ENCODE results near the gene DLL4.

The DLL4 gene

DNA sequence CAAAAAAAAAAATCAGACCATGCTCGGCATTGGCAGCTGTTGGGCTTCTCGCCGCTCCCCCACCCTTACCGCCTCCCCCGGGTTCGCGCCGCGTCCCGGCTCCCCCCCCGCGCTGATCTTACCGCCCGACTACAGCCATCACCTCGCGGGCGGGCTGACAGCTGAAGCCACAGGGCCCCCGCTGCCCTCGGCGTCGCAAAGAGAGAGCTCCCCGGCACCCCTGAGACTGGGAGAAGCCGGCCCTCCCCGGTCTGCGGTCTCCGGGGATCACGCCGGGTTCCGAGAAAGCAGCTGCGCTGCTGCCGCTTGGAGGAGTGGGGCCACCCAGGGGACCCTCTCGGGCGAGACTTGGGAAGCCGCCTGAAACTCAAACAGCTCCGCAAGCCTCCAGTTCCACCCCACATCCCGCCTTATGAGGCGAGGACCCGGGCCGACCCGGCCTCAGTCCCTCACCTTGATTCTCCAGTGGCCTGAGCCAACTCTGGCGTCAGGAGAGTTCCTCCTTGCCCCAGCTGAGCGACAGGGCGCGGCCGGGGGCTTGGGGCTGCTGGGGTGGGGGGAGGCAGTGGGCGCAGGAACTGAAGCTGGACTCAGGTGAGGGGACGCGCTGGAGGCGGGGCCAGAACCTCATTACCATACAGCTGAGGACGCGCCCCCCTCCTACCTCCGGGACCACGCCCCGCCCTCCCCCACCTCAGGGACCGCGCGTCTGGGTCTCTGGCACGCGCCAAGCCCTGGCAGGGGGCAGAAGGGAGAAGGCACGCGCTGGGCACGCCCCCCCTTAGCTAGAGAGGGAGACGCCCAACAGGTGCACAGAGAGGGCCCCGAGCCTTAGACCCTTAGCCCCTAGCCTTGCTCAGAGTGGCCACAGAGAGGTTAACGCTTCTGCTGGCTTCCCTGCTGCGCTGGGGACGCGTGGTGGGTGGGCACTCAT is 1.0 kb upstream of the DLL4 start:
- DNase-seq: no peak

DNA sequence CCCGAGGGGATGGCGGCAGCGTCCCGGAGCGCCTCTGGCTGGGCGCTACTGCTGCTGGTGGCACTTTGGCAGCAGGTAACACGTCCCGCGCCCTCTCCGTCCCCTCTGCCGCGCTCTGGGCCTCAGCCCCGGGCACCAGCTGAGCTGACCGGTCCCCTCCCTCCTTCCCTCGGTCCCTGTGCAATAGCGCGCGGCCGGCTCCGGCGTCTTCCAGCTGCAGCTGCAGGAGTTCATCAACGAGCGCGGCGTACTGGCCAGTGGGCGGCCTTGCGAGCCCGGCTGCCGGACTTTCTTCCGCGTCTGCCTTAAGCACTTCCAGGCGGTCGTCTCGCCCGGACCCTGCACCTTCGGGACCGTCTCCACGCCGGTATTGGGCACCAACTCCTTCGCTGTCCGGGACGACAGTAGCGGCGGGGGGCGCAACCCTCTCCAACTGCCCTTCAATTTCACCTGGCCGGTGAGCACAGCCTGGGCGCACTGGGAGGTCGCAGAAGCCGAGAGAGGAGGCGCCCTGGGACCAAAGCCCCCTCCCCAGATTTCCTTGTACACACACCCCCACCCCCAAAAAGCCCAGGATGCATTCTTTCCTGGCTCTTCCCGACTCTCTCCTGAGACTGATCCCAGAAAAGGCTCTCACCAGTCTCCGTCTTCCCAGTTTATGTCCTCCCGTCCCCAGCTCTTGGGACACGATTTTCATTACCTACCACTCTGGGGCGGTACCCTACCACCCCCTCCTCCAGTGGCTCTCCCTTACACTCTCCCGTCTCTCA is 705 bp downstream of the DLL4 start:
- no peak for DNase-seq

DNA sequence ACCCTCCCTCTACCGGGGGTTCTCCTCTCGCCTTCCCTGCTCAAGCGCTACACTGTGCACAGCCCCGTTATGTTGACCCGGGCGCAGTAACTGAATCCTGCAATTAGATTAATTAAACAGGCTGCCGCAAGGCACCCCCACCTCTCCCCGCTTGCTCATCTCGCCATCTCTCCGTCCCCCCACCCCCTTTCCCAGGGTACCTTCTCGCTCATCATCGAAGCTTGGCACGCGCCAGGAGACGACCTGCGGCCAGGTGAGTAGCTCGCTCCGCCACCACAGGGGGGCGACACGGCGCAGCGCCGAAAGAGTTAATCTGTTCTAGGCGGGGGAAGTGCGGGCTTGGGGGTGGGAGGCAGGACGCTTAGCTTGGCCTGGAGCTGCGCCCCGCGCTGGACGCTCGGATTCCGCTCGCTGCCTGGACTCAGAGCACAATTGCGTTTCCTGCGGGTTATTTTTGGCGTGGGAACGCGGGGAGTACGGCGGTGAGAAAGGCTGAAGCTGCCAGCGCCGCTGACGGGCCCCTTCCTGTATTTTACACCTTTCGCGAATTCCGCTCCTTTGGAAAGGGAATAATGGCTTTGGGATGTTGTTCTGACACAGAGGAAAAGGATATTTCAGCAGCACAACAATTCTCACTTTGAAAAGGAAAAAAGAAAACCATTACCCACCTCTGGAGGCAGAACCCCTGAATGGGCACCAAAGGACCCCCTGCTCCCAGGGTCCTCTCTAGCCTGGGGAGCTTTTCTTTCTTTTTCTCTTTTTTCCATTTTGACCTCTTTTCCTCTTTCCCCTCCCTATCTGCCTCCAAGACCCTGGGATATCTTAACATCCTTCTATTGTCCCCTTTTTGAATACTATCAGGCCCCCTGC is 1.5 kb downstream of the DLL4 start:
- no peak for DNase-seq

DNA sequence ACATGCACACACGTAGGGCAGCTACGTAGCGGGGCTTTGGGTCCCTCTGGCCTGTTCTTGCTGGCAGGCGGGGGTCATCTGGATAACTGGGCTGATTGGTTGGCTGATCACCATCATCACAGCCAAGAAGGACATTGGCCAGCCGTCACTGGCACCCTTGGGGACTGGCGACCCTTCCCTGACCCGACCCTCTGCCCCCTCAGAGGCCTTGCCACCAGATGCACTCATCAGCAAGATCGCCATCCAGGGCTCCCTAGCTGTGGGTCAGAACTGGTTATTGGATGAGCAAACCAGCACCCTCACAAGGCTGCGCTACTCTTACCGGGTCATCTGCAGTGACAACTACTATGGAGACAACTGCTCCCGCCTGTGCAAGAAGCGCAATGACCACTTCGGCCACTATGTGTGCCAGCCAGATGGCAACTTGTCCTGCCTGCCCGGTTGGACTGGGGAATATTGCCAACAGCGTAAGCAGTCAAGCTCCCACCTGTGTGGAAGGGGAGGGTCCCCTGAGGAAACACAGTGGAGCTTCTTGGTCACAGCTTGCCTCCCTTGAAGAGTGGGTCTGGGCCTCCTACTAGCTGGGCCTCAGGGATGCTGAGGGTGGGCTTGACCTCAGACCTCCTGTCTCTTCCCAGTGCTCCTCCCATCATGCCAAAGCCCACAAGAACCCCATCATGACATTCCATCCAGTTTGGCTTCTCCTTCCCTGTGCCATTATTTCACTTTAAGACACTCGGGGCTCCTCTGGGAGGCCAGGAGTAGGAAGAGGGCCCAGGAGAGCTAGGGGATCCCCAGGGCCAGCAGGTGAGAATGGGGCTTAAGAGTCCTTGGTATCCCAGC is 2.4 kb downstream of the DLL4 start:
- no peak for DNase-seq

DNA sequence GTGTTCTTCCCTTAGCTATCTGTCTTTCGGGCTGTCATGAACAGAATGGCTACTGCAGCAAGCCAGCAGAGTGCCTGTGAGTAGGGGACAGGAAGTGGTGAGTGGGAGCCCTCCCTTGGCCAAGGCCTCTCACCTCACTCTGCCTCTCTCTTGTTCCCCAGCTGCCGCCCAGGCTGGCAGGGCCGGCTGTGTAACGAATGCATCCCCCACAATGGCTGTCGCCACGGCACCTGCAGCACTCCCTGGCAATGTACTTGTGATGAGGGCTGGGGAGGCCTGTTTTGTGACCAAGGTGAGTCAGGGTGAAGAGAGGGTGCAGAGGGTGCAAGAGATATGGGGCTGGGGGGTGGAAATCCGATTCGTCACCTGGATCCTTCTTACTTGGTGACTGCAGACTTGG is 3.0 kb downstream of the DLL4 start:
- no peak for DNase-seq

DNA sequence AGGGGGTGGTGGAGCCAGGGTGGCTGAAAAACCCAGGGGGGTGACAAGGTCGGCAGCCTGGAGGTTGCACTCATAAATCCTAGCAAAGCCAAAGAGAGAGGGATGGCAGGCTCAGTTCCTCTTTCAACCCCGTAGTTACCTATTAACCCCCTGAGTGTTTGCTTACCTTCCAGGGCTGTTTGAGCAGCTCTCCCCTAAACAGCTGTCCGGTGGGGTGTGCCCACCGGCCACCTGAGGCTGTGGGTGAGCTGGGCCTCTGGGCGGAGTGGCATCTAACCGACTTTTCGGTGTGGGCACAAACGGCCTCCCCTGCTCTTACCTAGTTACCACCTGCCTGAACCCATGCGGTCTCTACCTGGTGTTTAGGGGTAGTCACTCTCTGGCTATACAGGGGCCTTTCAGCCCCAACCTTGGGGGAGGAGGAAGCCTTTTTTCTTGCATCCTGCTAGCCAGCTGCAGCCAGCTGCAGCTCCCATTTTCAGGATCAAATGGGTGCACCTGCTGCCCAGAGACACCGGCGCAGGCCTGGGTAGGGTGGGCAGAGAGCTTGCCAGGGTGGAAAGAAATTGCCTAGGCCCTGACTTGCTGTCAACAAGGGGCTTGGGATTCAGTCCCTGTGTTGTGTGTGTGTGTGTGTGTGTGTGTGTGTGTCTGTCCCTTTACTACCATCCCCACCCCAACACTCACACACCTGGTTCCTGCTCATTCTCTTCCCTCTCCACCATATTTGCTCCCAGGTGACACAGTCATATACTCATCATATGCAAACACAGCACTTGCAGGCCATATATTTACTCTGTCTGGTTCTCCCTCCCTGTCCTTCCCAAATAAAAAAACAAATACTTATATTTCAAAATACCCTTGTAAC is 3.7 kb downstream of the DLL4 start:
- no peak for DNase-seq

DNA sequence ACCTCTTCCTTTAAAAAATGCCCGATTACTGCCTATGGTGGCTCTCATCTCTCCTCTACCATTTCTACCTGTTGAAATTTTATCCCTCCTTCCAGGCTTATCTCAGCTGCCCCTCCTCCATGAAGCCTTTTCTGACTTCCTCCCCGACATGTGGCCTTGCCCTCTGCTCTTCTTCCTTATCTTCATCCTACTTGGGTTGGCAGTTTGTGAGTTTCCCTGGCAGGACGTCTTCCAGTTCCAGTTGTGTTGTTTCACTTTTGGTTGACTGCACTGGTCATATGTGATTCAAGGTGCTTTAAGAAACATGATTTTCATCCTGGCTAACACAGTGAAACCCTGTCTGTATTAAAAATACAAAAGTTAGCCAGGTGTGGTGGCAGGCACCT is 4.4 kb downstream of the DLL4 start:
- no peak for DNase-seq

DNA sequence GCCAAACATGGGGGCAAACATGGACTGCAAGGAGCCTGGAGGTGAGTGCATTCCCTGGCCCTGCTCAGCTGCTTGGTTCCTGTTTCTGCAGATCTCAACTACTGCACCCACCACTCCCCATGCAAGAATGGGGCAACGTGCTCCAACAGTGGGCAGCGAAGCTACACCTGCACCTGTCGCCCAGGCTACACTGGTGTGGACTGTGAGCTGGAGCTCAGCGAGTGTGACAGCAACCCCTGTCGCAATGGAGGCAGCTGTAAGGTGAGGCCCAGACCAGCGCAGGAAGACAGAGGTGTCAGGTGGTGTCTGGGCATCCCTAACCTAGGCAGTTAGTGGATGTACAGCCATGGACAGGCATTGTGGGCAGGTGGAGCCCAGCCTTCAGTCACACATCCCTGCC is 5.3 kb downstream of the DLL4 start:
- no peak for DNase-seq

DNA sequence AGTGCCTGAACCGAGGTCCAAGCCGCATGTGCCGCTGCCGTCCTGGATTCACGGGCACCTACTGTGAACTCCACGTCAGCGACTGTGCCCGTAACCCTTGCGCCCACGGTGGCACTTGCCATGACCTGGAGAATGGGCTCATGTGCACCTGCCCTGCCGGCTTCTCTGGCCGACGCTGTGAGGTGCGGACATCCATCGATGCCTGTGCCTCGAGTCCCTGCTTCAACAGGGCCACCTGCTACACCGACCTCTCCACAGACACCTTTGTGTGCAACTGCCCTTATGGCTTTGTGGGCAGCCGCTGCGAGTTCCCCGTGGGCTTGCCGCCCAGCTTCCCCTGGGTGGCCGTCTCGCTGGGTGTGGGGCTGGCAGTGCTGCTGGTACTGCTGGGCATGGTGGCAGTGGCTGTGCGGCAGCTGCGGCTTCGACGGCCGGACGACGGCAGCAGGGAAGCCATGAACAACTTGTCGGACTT is 7.1 kb downstream of the DLL4 start:
- no peak for DNase-seq

DNA sequence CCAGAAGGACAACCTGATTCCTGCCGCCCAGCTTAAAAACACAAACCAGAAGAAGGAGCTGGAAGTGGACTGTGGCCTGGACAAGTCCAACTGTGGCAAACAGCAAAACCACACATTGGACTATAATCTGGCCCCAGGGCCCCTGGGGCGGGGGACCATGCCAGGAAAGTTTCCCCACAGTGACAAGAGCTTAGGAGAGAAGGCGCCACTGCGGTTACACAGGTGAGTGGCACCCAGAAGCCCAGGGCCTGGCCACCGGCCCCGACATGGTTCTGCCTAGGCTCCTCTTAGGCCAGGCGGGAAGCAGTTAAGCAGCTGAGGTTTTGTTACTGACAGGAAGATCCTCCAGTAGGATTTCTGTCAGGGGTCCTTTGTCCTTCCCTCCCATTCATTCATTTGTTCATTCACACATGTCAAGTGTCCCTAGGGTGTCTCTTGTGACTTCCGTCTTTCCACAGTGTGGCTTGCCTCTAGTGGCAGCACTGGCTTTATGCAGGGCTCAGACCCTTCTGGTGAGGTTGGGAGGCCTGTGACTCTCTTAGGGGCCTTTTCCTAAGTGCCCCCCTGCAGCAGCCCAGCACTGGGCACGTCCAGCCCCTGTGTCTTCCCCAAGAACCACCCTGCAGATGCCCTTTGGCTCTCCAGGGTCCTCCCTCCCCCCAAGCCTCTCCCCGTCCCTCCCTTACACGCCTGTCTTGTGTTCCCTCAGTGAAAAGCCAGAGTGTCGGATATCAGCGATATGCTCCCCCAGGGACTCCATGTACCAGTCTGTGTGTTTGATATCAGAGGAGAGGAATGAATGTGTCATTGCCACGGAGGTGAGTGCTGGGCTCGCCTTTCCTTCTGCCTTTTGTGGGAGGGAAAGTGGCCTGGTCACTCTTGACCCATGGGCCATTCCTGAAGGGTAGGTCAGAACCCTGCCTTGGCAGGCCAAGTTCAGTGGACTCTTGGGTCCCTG is 7.8 kb downstream of the DLL4 start:
- DNase-seq: no peak

DNA sequence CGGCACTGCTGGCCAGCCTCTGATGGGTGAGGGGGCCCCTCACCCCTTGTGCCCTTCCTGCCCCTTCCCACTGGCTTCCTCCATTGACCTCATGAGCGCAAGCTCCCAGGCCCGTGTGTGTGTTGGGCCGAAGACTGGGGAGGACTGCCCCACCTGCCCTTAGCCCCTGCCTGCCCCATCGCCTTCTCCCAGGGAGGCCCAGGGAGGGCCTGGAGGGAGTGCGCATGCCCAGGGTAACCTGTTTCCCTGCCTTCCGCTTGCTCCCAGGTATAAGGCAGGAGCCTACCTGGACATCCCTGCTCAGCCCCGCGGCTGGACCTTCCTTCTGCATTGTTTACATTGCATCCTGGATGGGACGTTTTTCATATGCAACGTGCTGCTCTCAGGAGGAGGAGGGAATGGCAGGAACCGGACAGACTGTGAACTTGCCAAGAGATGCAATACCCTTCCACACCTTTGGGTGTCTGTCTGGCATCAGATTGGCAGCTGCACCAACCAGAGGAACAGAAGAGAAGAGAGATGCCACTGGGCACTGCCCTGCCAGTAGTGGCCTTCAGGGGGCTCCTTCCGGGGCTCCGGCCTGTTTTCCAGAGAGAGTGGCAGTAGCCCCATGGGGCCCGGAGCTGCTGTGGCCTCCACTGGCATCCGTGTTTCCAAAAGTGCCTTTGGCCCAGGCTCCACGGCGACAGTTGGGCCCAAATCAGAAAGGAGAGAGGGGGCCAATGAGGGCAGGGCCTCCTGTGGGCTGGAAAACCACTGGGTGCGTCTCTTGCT is 8.8 kb downstream of the DLL4 start:
- DNase-seq: no peak

DNA sequence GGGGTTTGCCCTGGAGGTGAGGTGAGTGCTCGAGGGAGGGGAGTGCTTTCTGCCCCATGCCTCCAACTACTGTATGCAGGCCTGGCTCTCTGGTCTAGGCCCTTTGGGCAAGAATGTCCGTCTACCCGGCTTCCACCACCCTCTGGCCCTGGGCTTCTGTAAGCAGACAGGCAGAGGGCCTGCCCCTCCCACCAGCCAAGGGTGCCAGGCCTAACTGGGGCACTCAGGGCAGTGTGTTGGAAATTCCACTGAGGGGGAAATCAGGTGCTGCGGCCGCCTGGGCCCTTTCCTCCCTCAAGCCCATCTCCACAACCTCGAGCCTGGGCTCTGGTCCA is 9.4 kb downstream of the DLL4 start:
- no peak for DNase-seq

DNA sequence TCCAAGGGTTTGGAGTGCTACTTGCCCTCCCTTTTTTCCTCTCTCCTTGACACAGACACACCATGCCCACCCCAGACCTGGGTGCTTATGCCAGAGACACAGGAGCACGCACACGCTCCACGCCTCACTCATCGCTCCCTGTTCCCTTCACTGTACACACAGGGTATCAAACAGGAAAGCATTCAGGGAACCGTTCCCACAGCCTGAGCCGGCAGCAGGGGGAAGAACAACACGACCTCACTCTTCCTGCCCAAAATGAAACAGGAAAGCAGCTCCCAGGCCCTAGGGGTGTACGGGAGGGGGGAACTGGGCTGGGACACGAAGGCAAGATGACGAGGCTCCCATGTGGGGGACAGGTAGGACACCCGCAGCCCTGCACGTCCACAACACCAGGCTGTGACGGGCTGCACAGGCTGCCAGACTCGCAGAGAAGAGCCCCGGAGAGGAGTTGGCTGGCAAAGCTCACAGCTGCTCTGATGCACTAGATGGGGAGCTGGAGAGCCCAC is 11.2 kb downstream of the DLL4 start:
- no peak for DNase-seq

DNA sequence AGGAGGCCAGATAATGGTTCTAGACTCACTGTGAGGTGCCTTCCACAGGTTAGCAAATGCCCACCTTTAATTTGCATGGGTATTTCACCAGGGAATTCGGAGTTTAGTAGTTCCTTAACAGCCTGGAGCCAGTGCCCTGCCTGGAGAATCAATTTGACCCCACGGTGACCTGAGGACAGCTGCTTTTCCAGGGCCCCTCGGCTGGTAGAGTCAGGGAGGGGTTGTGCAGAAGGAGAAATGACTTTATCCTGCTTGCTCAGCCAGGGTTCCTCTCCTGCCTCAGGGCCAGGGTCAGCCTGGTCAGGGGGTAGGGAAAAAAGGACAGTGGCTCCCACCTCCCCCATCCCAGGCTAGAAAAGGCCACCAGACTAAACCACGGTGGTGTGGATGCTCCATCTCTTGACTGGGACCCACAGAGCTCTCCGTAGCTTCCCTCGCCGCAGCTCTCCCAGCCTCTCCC is 12.0 kb downstream of the DLL4 start:
- DNase-seq: no peak

DNA sequence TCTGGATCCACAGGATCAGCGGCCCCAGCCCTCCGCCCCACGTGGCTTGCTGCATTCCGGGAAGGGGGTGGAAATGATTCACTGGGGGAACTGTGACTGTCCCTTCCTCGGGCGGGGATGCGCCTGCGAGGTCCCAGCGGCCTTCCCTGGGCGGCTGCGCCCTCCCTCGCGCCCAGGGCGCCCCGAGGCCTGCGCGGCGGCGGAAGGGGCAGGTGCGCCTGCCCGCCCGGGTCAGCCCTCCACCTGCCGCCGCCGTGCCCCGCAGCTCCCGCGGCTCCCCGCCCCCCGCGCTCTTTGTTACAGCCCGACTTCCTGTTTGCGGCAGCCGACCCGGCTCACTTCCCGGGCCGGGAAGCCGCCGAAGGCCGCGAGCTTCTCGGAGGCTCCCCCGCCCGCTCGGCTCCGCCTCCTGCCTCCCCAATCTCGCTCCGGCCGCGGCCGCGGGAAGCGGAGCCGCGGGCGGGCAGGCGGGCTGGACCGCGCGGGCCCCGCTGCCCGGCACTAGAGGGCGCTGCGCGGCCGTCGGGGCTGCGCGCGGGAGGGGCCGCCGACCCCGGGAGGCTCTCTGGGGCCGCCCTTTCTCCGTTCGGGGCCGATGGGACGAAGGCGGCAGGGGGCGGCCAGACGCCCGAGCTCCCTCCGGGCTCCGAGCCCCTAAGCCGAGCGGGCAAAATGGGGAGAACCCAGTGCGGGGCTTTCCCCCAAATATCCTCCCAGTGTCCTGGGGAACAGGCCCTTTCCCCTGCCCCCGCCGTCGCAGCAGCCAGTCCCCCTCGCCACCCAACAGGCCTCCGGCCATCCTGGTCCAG is 12.6 kb downstream of the DLL4 start:
- peak; percentile 72 for DNase-seq

DNA sequence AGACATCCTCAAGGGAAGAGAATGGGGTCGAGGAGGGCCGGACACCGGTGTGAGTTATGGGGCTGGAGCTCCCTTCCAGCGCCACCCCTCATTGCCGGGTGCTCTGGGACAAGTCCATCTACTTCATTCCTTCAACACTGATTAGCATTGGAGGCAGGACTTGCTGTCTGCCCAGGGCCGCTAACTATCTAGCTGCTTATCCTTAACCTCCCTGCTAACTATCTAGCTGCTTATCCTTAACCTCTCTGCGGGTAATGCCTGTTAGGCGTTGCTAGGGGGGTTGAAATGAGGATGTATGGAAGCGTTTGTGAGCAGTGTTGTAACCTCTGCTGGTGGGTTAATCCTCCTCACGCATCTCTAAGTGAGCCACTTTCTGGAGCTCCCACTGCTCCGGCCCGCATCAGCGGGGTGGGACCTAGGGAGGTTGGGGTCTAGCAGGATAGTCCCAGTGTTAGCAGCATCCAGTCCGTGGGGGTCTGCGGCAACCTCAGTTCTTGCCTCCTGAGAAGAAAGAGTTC is 13.3 kb downstream of the DLL4 start:
- no peak for DNase-seq

DNA sequence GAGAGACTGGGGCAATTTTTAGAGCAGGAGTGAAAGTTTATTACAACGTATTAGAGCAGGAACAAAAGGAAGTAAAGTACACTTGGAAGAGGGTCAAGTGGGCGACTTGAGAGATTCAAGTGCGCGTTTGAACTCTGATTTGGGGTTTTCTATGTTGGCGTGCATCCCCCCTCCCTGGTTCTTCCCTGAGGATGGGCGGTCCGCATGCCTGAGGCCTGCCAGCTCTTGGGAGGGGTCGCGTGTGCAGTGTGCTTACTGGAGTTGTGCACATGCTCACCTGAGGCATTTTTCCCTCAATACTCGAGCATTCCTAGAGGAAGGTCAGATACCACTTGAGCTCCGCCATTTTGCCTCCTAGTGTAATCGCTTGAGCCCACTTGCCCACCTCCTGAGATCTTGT is 13.7 kb downstream of the DLL4 start:
- DNase-seq: no peak
